HCT116 (cell line): Measurements from ENCODE around the gene ASIP. TPM values are rescaled to one million over a fixed set of nuclear protein-coding genes. Genes with fewer than 3 reads are reported as not detected.

Experiments
- ATAC-seq: fragments of 200-7000 bp; cut with Tn5 transposase; 2 replicates; pipeline ENCODE4 v1.9.1; 2020; ENCODE audit warnings: mild to moderate bottlenecking, moderate library complexity
- BruUV-seq: library from RNA; stranded (reverse); fragments of 400-500 nt; replicated peaks from 2 replicates; lab custom pipeline; 2021; lab: Mats Ljungman, UMichigan
- CTCF ChIA-PET: fragments of 300-600 bp; sonication (Branson Sonifier 250); formaldehyde crosslinking; loops from one replicate; lab custom pipeline; 2021; ENCODE audit warnings: antibody characterized with exemption; lab: Charles Lee
- POLR2A ChIA-PET: fragments of 300-600, 350-600 bp; sonication (Branson Sonifier 250); formaldehyde crosslinking; loops from one replicate; lab custom pipeline; 2021; ENCODE audit warnings: antibody characterized with exemption; lab: Charles Lee
- RAD21 ChIA-PET, 2 experiments: fragments of 300-600 bp; sonication (Branson Sonifier 250); formaldehyde crosslinking; loops; one replicate each; lab custom pipeline; 2023; ENCODE audit warnings: low total read pairs in 2 of 2; ENCODE audit not compliant: uncharacterized antibody in 2 of 2, unreplicated experiment in 2 of 2, low non-redundant PET in 1 of 2; lab: Charles Lee
- DNase-seq: peaks from one replicate; pipeline ENCODE4 v3.0.0-alpha.2; 2010; ENCODE audit warnings: low read depth, low spot score
- H2AFZ ChIP-seq: fragments of 200-600 bp; shearing (Covaris generic), sonication (generic); 2 replicates; pipeline ENCODE4 v1.6.1; 2017; ENCODE audit warnings: low read depth, mixed run types, mixed read lengths, antibody characterized with exemption, low read length; ENCODE audit not compliant: poor library complexity, severe bottlenecking
- H3K27ac ChIP-seq: 2 replicates; pipeline ENCODE4 v1.5.1; 2012; ENCODE audit warnings: low read depth, low read length
- H3K27me3 ChIP-seq: fragments of 200-600 bp; sonication (generic); 2 replicates; pipeline ENCODE4 v1.6.1; 2016; ENCODE audit warnings: mixed run types, low read length, mixed read lengths; ENCODE audit not compliant: insufficient read depth
- H3K36me3 ChIP-seq, 2 experiments: fragments of 200-500 bp in 1 of 2; fragments of 200-600 bp in 1 of 2; sonication (Bioruptor generic) in 1 of 2; sonication (generic) in 1 of 2; 2 replicates each; pipeline versions ENCODE4 v1.5.1 to v1.6.1; 2014 to 2016; ENCODE audit warnings: low read length in 2 of 2, inconsistent platforms in 1 of 2, mixed read lengths in 1 of 2, mixed run types in 1 of 2; ENCODE audit not compliant: insufficient read depth in 2 of 2, control insufficient read depth in 1 of 2
- H3K4me1 ChIP-seq, 2 experiments: fragments of 200-600 bp in 1 of 2; sonication (generic) in 1 of 2; 2 replicates each; pipeline versions ENCODE4 v1.5.1 to v1.6.1; 2012 to 2017; ENCODE audit warnings: low read length in 2 of 2, inconsistent platforms in 1 of 2, mild to moderate bottlenecking in 1 of 2, mixed read lengths in 1 of 2, mixed run types in 1 of 2, moderate library complexity in 1 of 2; ENCODE audit not compliant: insufficient read depth in 2 of 2, control insufficient read depth in 1 of 2
- H3K4me2 ChIP-seq: fragments of 200-600 bp; sonication (generic); 2 replicates; pipeline ENCODE4 v1.6.1; 2017; ENCODE audit warnings: mixed run types, low read length, mixed read lengths
- H3K4me3 ChIP-seq, 2 experiments: fragments of 200-600 bp in 1 of 2; sonication (generic) in 1 of 2; replicated peaks in 1 of 2; 2 replicates each; pipeline ENCODE4 v1.5.1; 2011 to 2016; ENCODE audit warnings: low read length in 2 of 2, control low read depth in 1 of 2, low read depth in 1 of 2, mild to moderate bottlenecking in 1 of 2, mixed read lengths in 1 of 2, mixed run types in 1 of 2
- H3K79me2 ChIP-seq: fragments of 200-600 bp; sonication (generic); 2 replicates; pipeline ENCODE4 v1.6.1; 2017; ENCODE audit warnings: mild to moderate bottlenecking, mixed run types, low read length, moderate library complexity, mixed read lengths; ENCODE audit not compliant: insufficient read depth
- H3K9ac ChIP-seq: fragments of 200-600 bp; sonication (generic); 2 replicates; pipeline ENCODE4 v1.6.1; 2016; ENCODE audit warnings: low read length, mixed read lengths
- H3K9me2 ChIP-seq: fragments of 200-600 bp; sonication (generic), shearing (Covaris generic); 2 replicates; pipeline ENCODE4 v1.6.1; 2017; ENCODE audit warnings: mixed run types, mild to moderate bottlenecking, moderate library complexity; ENCODE audit not compliant: insufficient read depth
- H3K9me3 ChIP-seq, 2 experiments: fragments of 200-500 bp in 1 of 2; fragments of 200-600 bp in 1 of 2; sonication (Bioruptor generic) in 1 of 2; sonication (generic) in 1 of 2; 2 replicates each; pipeline ENCODE4 v1.6.1; 2014 to 2017; ENCODE audit warnings: low read length in 2 of 2, mixed read lengths in 2 of 2, inconsistent platforms in 1 of 2, low read depth in 1 of 2, mild to moderate bottlenecking in 1 of 2, mixed run types in 1 of 2, moderate library complexity in 1 of 2; ENCODE audit not compliant: control insufficient read depth in 1 of 2, insufficient read depth in 1 of 2
- H4K20me1 ChIP-seq: fragments of 200-600 bp; sonication (generic), shearing (Covaris generic); 2 replicates; pipeline ENCODE4 v1.6.1; 2017; ENCODE audit warnings: mixed run types, mild to moderate bottlenecking, moderate library complexity; ENCODE audit not compliant: insufficient read depth
- CEBPB ChIP-seq: IDR thresholded peaks from 2 replicates; pipeline ENCODE4 v1.6.1; 2012; ENCODE audit warnings: low read depth
- CTCF ChIP-seq, 3 experiments: fragments of 200-600 bp in 1 of 3; sonication (generic) in 1 of 3; IDR thresholded peaks in 2 of 3; conservative IDR thresholded peaks in 1 of 3; 2 replicates each; pipeline ENCODE4 v1.5.1; 2012 to 2017; ENCODE audit warnings: low read depth in 2 of 3, low read length in 2 of 3, antibody characterized with exemption in 1 of 3, borderline replicate concordance in 1 of 3, control low read depth in 1 of 3, mild to moderate bottlenecking in 1 of 3, mixed read lengths in 1 of 3, mixed run types in 1 of 3, moderate library complexity in 1 of 3; ENCODE audit not compliant: insufficient read depth in 1 of 3
- EGR1 ChIP-seq: IDR thresholded peaks from 2 replicates; pipeline ENCODE4 v1.6.1; 2012; ENCODE audit warnings: low read depth
- EZH2phosphoT487 ChIP-seq: fragments of 200-600 bp; IDR thresholded peaks from 2 replicates; pipeline ENCODE4 v1.6.1; 2018; ENCODE audit warnings: antibody characterized with exemption, borderline replicate concordance
- JUND ChIP-seq: IDR thresholded peaks from 2 replicates; pipeline ENCODE4 v1.6.1; 2012
- POLR2AphosphoS5 ChIP-seq: IDR thresholded peaks from 2 replicates; pipeline ENCODE4 v1.6.1; 2011; ENCODE audit warnings: mild to moderate bottlenecking, low read depth, low read length, moderate library complexity
- RAD21 ChIP-seq: IDR thresholded peaks from 2 replicates; pipeline ENCODE4 v1.6.1; 2012; ENCODE audit warnings: low read depth, mild to moderate bottlenecking
- REST ChIP-seq: IDR thresholded peaks from 2 replicates; pipeline ENCODE4 v1.6.1; 2012; ENCODE audit warnings: low read depth
- SIN3A ChIP-seq: IDR thresholded peaks from 2 replicates; pipeline ENCODE4 v1.6.1; 2012; ENCODE audit warnings: low read depth
- SRF ChIP-seq: IDR thresholded peaks from 2 replicates; pipeline ENCODE4 v1.6.1; 2012; ENCODE audit warnings: low read depth
- YY1 ChIP-seq: IDR thresholded peaks from 2 replicates; pipeline ENCODE4 v1.6.1; 2011; ENCODE audit warnings: low read length, low read depth, moderate library complexity, mild to moderate bottlenecking; ENCODE audit not compliant: insufficient replicate concordance; ENCODE audit errors: extremely low read depth
- ZNF274 ChIP-seq: fragments of 200-500 bp; sonication (Bioruptor generic); IDR thresholded peaks from 2 replicates; pipeline ENCODE4 v1.6.1; 2014; ENCODE audit warnings: mild to moderate bottlenecking, low read depth, low read length, inconsistent platforms
- intact Hi-C: fragments of 100-400 bp; cut with micrococcal nuclease; formaldehyde crosslinking; loops from 2 replicates; pipeline ENCODE4 v1.10.0; 2022
- total RNA-seq: library from RNA; stranded (reverse); gene quantifications from one replicate; pipeline ENCODE4 v1.2.1, GENCODE V29; 2021; ENCODE audit not compliant: unreplicated experiment

Gene ASIP
- total RNA-seq, 1 experiment from 2014 or later: not detected

GRCh38 chr20:34199183-34199582 is 42.0 kb upstream of the ASIP start:
- DNase-seq (no peak), ATAC-seq (no peak)
- RAD21 ChIA-PET: no interaction called here
- no TSS peak for BruUV-seq
- no peaks in the 10 kb centered on the region for H3K36me3 ChIP-seq
- H3K9me3 ChIP-seq: no peaks in the 10 kb centered on the region
- no peak overlapping the region for H2AFZ ChIP-seq
- POLR2A ChIA-PET: no interaction called here
- H3K27me3 ChIP-seq: no peaks in the 10 kb centered on the region
- intact Hi-C loops: no loop called here
- no peak for TF ChIP-seq SRF
- no peak for TF ChIP-seq EGR1
- no peak for TF ChIP-seq SIN3A
- no peak for TF ChIP-seq EZH2phosphoT487
- TF ChIP-seq CEBPB: no peak
- TF ChIP-seq YY1: no peak
- TF ChIP-seq JUND: no peak
- TF ChIP-seq REST: no peak
- TF ChIP-seq POLR2AphosphoS5: no peak
- TF ChIP-seq ZNF274: no peak
- TF ChIP-seq RAD21: no peak
- TF ChIP-seq CTCF (IDR thresholded peaks at IDR 0.05 in 2 of 3, conservative IDR thresholded peaks at IDR 0.05 in 1 of 3; ENCODE audit: borderline replicate concordance in 1 of 3, insufficient read depth in 1 of 3, low read depth in 2 of 3, low read length in 2 of 3): no peak
- CTCF ChIA-PET: no interaction called here
- no peaks in the 10 kb centered on the region for H4K20me1 ChIP-seq
- no peaks in the 10 kb centered on the region for H3K9me2 ChIP-seq
- H3K4me2 ChIP-seq: no peak overlapping the region
- no peaks in the 10 kb centered on the region for H3K4me1 ChIP-seq
- H3K9ac ChIP-seq: no peak overlapping the region
- no peak overlapping the region for H3K4me3 ChIP-seq
- H3K27ac ChIP-seq: no peak overlapping the region
- no peaks in the 10 kb centered on the region for H3K79me2 ChIP-seq
